ENCODE measurements around the gene SFI1. TPM values are rescaled to one million over a fixed set of nuclear protein-coding genes. Genes with fewer than 3 reads are reported as not detected.

Gene SFI1
- total RNA-seq, 2 donors from 2014 or later = 27.8 to 46.8 TPM

DNA sequence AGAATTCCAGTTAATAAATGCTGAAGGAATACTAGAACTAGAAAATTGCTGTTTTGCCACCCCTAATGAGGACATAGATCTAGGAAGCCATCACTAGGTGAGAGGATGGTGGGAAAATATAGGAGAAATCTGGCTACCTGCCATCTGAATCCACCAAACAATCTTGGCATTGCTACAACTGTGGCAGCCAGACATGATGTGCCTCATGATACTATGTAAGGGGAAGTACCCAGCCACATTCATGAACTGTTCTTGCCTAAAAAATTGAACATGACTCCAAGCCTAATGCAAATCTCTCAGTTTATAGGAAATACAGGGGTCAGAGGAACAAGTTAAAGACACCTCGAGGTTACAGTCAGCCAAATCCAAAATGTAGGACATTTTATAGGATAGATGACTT, 72.8 kb downstream of the SFI1 start:
- no peak for ATAC-seq
- intact Hi-C loops (cut with DNase I) = no loop called here
- Histone ChIP-seq H3K27ac (no peak overlapping the region), H3K4me3 (no peak overlapping the region), H3K4me1 (no peaks in the 10 kb centered on the region), H3K36me3 (replicated peaks in 1 of 2; ENCODE audit: insufficient read depth in 1 of 2, low read depth in 2 of 2) (no peaks in the 10 kb centered on the region), H3K27me3 (no peaks in the 10 kb centered on the region), H3K9me3 (no peaks in the 10 kb centered on the region)
- TF ChIP-seq, protein P1, sequence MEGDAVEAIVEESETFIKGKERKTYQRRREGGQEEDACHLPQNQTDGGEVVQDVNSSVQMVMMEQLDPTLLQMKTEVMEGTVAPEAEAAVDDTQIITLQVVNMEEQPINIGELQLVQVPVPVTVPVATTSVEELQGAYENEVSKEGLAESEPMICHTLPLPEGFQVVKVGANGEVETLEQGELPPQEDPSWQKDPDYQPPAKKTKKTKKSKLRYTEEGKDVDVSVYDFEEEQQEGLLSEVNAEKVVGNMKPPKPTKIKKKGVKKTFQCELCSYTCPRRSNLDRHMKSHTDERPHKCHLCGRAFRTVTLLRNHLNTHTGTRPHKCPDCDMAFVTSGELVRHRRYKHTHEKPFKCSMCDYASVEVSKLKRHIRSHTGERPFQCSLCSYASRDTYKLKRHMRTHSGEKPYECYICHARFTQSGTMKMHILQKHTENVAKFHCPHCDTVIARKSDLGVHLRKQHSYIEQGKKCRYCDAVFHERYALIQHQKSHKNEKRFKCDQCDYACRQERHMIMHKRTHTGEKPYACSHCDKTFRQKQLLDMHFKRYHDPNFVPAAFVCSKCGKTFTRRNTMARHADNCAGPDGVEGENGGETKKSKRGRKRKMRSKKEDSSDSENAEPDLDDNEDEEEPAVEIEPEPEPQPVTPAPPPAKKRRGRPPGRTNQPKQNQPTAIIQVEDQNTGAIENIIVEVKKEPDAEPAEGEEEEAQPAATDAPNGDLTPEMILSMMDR (IDR thresholded peaks at IDR 0.05) = no peak
- TF ChIP-seq POLR2A (IDR thresholded peaks at IDR 0.05) = no peak
- no peak for DNase-seq
- 90 to 92% methylated on average over 1 of the region's 1 CpG for WGBS, 2 donors

DNA sequence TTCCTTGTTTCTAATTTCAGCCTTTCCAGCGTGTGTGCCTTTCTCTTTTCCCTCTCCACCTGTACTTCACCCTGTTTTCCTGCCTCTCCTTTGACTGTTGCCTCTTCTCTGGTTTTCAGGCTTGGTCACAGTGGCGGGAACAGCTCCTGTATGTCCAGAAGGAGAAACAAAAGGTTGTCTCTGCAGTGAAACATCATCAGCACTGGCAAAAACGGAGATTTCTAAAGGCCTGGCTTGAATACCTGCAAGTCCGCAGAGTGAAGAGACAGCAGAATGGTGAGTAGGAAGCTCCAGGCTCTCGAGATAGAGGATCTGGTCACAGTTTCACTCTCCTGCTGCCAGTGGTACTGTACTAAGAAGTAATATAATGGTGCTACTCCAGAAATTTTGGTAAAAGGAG, 76.6 kb downstream of the SFI1 start:
- Histone ChIP-seq H3K4me1 (no peaks in the 10 kb centered on the region), H3K27ac (no peak overlapping the region), H3K27me3 (no peaks in the 10 kb centered on the region), H3K9me3 (no peaks in the 10 kb centered on the region), H3K4me3 (no peak overlapping the region), H3K36me3 (replicated peaks in 1 of 2; ENCODE audit: insufficient read depth in 1 of 2, low read depth in 2 of 2) (peaks cover 0 to 3% of the 10 kb centered on the region in 2 donors)
- WGBS, 2 donors = 85 to 90% methylated on average over 5 of the region's 5 CpGs
- no peak for ATAC-seq
- DNase-seq = no peak
- intact Hi-C loops (cut with DNase I) = no loop called here
- TF ChIP-seq POLR2A (IDR thresholded peaks at IDR 0.05) = no peak
- TF ChIP-seq, protein P1 (IDR thresholded peaks at IDR 0.05) = no peak

DNA sequence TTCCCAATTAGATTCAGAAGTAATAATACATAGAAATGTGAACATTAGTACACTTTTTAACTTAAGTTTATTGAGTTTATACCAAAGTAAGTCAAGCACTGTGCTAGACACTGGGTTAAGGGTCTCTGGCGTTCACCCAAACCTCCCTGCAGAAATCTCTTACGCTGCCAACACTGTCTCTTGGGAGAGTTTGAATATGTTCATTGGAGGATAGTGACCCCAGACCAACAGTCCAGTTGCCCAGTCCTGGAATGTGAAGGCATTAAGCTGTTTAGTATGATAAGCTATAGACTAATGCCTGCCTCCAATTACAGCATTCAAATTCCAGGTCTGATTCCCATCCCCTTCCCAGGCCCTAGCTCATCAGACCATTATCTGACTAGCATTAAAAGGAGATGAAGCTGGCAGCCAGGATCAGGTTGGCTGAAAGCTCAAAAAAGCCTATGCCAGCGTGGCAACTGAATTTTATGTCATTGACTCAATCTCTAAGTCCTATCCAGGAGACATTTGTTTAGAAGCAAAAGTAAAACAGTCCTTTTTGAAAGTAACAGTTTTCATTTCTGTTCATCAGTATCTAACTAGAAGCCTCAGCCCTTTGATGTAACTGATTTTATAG, 77.8 kb downstream of the SFI1 start:
- 78 to 90% methylated on average over 3 of the region's 3 CpGs for WGBS, 2 donors
- Histone ChIP-seq H3K4me1 (no peaks in the 10 kb centered on the region), H3K9me3 (no peaks in the 10 kb centered on the region), H3K4me3 (no peak overlapping the region), H3K27me3 (no peaks in the 10 kb centered on the region), H3K36me3 (replicated peaks in 1 of 2; ENCODE audit: insufficient read depth in 1 of 2, low read depth in 2 of 2) (peaks cover 0 to 3% of the 10 kb centered on the region in 2 donors), H3K27ac (no peak overlapping the region)
- DNase-seq (no peak), ATAC-seq (no peak)
- intact Hi-C loops (cut with DNase I) = no loop called here
- TF ChIP-seq POLR2A (IDR thresholded peaks at IDR 0.05) = no peak
- TF ChIP-seq, protein P1 (IDR thresholded peaks at IDR 0.05) = no peak

DNA sequence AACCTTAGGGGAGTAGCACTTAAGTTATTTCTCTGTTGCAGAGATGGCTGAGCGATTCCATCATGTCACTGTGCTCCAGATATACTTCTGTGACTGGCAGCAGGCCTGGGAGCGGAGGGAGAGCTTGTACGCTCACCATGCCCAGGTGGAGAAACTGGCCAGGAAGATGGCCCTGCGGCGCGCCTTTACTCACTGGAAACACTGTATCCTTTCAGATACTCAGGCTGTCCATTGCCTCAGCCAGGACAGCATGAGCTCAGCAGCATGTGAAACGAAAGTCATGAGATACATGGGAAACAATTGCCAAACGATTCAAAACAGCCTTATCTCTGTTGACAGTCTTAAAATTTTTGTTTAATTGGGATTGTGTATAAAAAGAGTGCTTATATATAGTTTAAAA, 78.9 kb downstream of the SFI1 start:
- H3K27me3 ChIP-seq = no peaks in the 10 kb centered on the region
- intact Hi-C loops (cut with DNase I) = no loop called here
- no peaks in the 10 kb centered on the region for H3K4me1 ChIP-seq
- no peaks in the 10 kb centered on the region for H3K9me3 ChIP-seq
- no peak overlapping the region for H3K4me3 ChIP-seq
- WGBS, 2 donors = 85 to 90% methylated on average over 7 to 8 of the region's 8 CpGs
- TF ChIP-seq, protein P1 (IDR thresholded peaks at IDR 0.05) = no peak
- no peak for TF ChIP-seq POLR2A (IDR thresholded peaks at IDR 0.05)
- H3K36me3 ChIP-seq (replicated peaks in 1 of 2; ENCODE audit: insufficient read depth in 1 of 2, low read depth in 2 of 2) = peaks cover 0 to 3% of the 10 kb centered on the region in 2 donors
- DNase-seq (no peak), ATAC-seq (no peak)
- no peak overlapping the region for H3K27ac ChIP-seq

DNA sequence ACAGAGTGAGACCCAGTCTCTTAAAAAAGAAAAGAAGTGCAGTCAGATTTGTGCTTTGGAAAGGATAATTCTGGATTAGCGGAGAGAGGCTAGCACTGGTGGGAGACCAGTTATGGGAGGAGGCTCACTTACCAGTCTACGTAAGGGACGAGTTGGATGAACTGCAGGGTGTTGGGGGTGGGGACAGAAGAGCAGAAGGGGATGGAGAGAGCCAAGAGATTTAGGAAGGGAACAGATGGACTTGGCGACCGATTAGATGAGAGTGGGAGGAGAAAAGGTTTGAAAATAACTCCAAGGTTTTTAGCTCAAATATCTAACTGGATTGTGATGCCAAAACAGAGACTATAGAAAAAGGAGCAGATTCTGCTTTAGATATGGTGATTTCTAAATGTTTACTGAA, 81.4 kb downstream of the SFI1 start:
- H3K27me3 ChIP-seq = no peaks in the 10 kb centered on the region
- intact Hi-C loops (cut with DNase I) = no loop called here
- 81 to 88% methylated on average over 5 of the region's 5 CpGs for WGBS, 2 donors
- no peaks in the 10 kb centered on the region for H3K4me1 ChIP-seq
- H3K9me3 ChIP-seq = no peaks in the 10 kb centered on the region
- no peak for DNase-seq
- H3K36me3 ChIP-seq (replicated peaks in 1 of 2; ENCODE audit: insufficient read depth in 1 of 2, low read depth in 2 of 2) = peaks cover 0 to 3% of the 10 kb centered on the region in 2 donors
- no peak overlapping the region for H3K4me3 ChIP-seq
- no peak overlapping the region for H3K27ac ChIP-seq
- no peak for ATAC-seq
- TF ChIP-seq, protein P1 (IDR thresholded peaks at IDR 0.05) = no peak
- TF ChIP-seq POLR2A (IDR thresholded peaks at IDR 0.05) = no peak
